AG04450 (cell line): ENCODE data around the gene NFS1. TPM values are rescaled to one million over a fixed set of nuclear protein-coding genes. Genes with fewer than 3 reads are reported as not detected.

Experiments used
- CTCF ChIA-PET: fragments of 300-600, 350-600 bp; formaldehyde crosslinking; extraction: SDS; loops from one replicate; lab custom pipeline; 2022; ENCODE audit warnings: antibody characterized with exemption, inconsistent platforms; lab: Charles Lee
- POLR2A ChIA-PET: fragments of 350-600 bp; formaldehyde crosslinking; extraction: SDS; loops from one replicate; lab custom pipeline; 2021; ENCODE audit warnings: antibody characterized with exemption, inconsistent platforms; lab: Yijun Ruan, JAX
- DNase-seq: peaks from one replicate; pipeline ENCODE4 v3.0.0-alpha.2; 2011; ENCODE audit warnings: low read depth, low spot score
- H3K27ac ChIP-seq: one replicate; pipeline ENCODE4 v1.5.1; 2012; ENCODE audit warnings: low read depth, low read length, control low read depth
- H3K27me3 ChIP-seq: one replicate; pipeline ENCODE4 v1.6.0; 2012; ENCODE audit warnings: low read length; ENCODE audit not compliant: control insufficient read depth, insufficient read depth
- H3K4me3 ChIP-seq: 2 replicates; pipeline ENCODE4 v1.5.1; 2011; ENCODE audit warnings: mild to moderate bottlenecking, low read depth, low read length, control low read depth
- H3K9me3 ChIP-seq: 2 replicates; pipeline ENCODE4 v1.5.1; 2012; ENCODE audit warnings: low read length; ENCODE audit not compliant: control insufficient read depth, insufficient read depth
- CTCF ChIP-seq: IDR thresholded peaks from 2 replicates; pipeline ENCODE4 v1.5.1; 2011; ENCODE audit warnings: low read depth, low read length, control low read depth, inconsistent platforms
- polyA plus RNA-seq: library from polyadenylated mRNA; depleted of rRNA; stranded (reverse); fragments of >200 nt; gene quantifications from 2 replicates; pipeline ENCODE4 v1.2.3, GENCODE V29; 2011

NFS1 gene
- polyA plus RNA-seq, 1 experiment: 44.4 TPM

- no peak overlapping the region for H3K4me3 ChIP-seq
- no peaks in the 10 kb centered on the region for H3K9me3 ChIP-seq
- ChIA-PET CTCF (interaction anchor here (0.6 kb wide), 1 partner anchor 450 kb away, joined by 4 read pairs; no protein-coding TSS in a partner anchor), POLR2A (no interaction called here)
- DNase-seq: no peak
- H3K27ac ChIP-seq: no peak overlapping the region
- no peak for TF ChIP-seq CTCF
- H3K27me3 ChIP-seq: no peaks in the 10 kb centered on the region
These were observed 18.5 kb downstream of the NFS1 start for GRCh38 chr20:35680452-35681183.

- DNase-seq: no peak
- no peaks in the 10 kb centered on the region for H3K9me3 ChIP-seq
- H3K4me3 ChIP-seq: no peak overlapping the region
- ChIA-PET CTCF (no interaction called here), POLR2A (no interaction called here)
- H3K27me3 ChIP-seq: no peaks in the 10 kb centered on the region
- H3K27ac ChIP-seq: no peak overlapping the region
- no peak for TF ChIP-seq CTCF
These were observed 24.2 kb downstream of the NFS1 start for GRCh38 chr20:35674921-35675320.

GRCh38 chr20:35673884-35674283, 25.3 kb downstream of the NFS1 start:
- no peak for DNase-seq
- Histone ChIP-seq H3K27me3 (no peaks in the 10 kb centered on the region), H3K27ac (peak overlapping the region; percentile 2), H3K4me3 (no peak overlapping the region), H3K9me3 (no peaks in the 10 kb centered on the region)
- ChIA-PET POLR2A (no interaction called here), CTCF (no interaction called here)
- no peak for TF ChIP-seq CTCF

- ChIA-PET POLR2A (no interaction called here), CTCF (interaction anchor here (0.9 to 1.9 kb wide), 2 partner anchors 157 to 285 kb away, joined by 3 to 5 read pairs; partner anchors contain the start of gene SCAND1)
- DNase-seq: no peak
- Histone ChIP-seq H3K27ac (no peak overlapping the region), H3K4me3 (no peak overlapping the region), H3K9me3 (peaks cover 3% of the 10 kb centered on the region; the same call in 1 of the 2 replicates), H3K27me3 (no peaks in the 10 kb centered on the region)
- no peak for TF ChIP-seq CTCF
These were observed 29.5 kb downstream of the NFS1 start for GRCh38 chr20:35669681-35670080.

GRCh38 chr20:35669221-35669620, 29.9 kb downstream of the NFS1 start:
- Histone ChIP-seq H3K9me3 (peaks cover 3% of the 10 kb centered on the region; the same call in 1 of the 2 replicates), H3K4me3 (no peak overlapping the region), H3K27me3 (no peaks in the 10 kb centered on the region), H3K27ac (no peak overlapping the region)
- TF ChIP-seq CTCF: no peak
- ChIA-PET POLR2A (no interaction called here), CTCF (interaction anchor here (1.9 kb wide), 1 partner anchor 157 kb away, joined by 5 read pairs; no protein-coding TSS in a partner anchor)
- DNase-seq: no peak
